GM21529 (cell line): ENCODE data around the gene SLC41A3.
"Not testable (repeated sequence)": the region's sequence is repeated elsewhere in the genome, so short reads cannot be mapped to it uniquely, and the experiment has no call there.

Experiments used
- ATAC-seq: cut with Tn5 transposase; IDR thresholded peaks from one replicate; pipeline ENCODE4 v1.9.1; 2021; ENCODE audit not compliant: unreplicated experiment

The SLC41A3 gene

DNA sequence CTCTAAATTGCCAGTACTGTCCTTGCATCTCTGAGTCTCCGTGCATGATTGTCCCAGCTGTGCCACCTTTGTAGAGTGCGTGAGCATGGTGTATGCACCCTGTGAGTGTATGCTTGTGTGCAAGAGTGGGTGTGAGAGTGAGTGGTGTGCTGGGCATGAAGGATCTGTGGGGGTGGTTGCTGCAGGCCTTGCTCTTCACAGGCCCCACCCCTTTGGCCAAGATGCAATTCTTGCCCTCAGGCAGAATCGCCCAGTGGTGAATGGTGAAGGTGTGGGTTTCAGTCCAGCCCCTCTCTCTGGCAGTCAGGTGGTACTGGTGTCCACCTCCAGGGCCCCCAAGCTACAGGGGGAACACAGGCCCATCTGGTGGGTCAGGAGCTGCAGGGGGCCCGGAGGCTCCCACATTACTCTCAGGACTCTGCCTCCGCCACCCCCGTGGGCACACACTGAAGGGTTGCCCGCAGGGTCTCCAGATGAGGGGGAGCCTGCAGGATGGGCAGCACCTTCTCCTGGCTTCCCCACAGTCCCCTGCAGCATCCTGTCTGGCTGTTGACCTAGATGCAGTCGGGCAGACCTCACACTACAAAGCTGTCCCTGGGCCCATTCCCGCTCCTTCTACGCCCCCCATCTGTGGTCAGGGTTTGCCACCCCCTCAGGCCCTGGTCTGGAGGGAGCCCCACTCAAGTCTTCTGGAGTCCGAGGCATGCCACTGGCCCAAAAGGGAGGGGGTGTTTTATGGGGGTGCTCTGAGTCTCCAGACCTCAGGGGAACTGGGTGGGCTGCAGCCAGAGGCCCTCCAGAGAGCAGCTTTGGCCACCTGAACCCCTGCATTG, 123.3 kb downstream of the SLC41A3 start:
- no peak for ATAC-seq

DNA sequence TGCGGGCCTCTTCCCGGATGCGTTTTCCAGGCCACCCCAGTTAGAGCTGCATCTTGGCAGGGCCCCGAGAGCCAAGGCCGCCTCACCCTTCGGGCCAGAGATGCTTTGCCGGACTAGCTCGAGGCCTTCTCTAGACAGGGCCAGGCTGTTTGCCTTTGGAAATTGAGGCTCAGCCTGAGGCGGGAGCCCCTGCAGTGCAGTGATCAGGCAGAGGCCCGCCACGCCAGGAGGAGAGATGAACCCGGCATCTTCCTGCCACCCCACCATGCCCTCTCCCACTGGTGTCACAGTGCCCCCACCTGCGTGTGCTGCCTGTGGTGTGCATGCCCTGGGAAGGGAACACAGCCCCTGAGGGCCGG, 123.9 kb downstream of the SLC41A3 start:
- ATAC-seq, result no peak

DNA sequence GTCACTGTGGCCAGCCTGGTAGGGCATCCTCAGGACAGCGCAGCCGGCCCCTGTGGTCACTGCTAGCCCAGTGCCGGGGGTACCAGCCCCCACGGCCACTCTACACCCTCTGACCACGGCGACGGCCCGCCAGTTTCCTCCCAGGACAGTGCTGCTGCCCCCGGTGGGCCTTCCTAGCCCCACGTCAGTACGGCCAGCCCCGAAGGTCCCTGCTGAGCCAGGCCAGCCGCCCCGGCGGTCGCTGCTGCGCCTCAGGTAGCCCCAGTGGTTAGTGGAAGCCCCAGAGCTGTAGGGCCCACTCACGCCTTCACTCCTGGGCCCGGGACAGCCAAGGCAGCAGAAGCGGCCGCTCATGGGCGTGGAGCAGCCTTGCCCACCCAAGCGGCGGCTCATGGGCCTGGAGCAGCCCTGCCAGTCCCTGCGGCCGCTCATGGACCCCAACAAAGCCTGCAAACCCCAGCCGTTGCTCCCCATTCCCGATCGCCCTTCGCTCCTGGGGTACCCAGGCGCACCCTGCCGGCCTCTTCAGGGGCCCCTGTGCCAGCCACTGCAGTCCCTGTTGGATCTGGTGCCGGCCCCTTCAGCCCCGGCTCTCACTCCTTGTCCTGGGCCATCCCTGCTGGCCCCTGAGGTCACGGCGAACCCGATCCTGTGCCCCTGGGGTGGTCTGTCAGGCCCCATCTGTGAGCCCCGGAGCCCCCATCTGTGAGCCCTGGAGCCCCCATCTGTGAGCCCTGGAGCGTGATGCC, 124.4 kb downstream of the SLC41A3 start:
- no peak for ATAC-seq

- no peak for ATAC-seq
Observed at GRCh38 chr3:125958511-125959316, 125.2 kb downstream of the SLC41A3 start.

DNA sequence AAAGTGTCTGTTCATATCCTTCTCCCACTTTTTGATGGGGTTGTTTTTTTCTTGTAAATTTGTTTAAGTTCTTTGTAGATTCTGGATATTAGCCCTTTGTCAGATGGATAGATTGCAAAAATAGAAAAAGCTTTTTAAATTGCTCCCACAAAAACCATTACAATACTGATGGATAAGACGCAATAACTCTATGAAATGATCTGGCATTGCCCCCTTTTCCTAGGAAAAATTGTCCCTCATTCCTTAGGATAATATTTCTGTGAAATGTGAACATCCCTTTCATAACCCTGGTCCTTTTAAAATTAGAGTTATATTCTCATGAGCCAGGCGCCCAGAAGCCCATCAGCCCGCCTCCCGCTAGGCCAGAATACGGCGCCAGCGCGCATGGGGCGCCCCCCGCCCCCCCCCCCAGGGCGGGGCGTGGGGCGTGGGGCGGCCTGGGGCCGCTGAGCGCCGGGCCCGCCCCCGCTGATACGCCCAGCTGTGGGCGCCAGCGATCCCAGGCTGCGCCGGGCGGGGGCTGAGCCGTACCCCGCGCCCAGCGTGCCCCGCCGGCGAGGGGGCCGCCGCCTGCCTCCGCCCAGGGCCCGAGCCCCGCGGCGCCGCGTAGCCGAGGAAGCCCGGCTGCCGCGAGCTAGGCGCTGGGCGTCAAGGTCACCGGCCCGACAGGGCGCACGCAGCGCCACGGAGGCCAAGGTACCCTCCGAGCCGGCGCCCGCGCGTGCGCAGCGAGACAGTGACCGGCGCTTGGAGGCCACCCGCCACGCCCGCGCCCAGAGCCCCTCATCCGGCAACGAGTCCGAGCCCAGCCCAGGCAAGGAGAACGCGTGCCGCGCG, 126.0 kb downstream of the SLC41A3 start:
- no peak for ATAC-seq

DNA sequence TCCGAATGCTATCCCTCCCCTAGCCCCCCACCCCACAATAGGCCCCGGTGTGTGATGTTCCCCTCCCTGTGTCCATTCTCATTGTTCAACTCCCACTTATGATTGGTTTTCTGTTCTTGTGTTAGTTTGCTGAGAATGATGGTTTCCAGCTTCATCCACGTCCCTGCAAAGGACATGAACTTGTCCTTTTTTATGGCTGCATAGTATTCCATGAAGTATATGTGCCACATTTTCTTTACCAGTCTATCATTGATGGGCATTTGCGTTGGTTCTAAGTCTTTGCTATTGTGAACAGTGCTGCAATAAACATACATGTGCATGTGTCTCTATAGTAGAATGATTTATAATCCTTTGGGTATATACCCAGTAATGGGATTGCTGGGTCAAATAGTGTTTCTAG, 126.9 kb downstream of the SLC41A3 start:
- not testable (repeated sequence) for ATAC-seq
